Kidney (tissue), 14 donors: ENCODE measurements around the gene SEC24C. TPM values are rescaled to one million over a fixed set of nuclear protein-coding genes. Genes with fewer than 3 reads are reported as not detected.
A peak's percentile ranks its signal among the peaks of the same experiment; 100 is the strongest.

ENCODE experiments used
- DNase-seq, 5 donors: peaks; one replicate each; pipeline ENCODE4 v3.0.0-alpha.2; 2013 to 2020
- FAIRE-seq: peaks from 2 replicates; lab custom pipeline; 2012; peaks lifted over from hg19 to GRCh38; lab: Jason Lieb, UNC
- H3K27ac ChIP-seq, 2 donors: one replicate each; pipeline ENCODE4 v1.7.0; 2013; ENCODE audit warnings: low read depth in 2 of 2, low read length in 2 of 2, inconsistent platforms in 1 of 2
- H3K27me3 ChIP-seq: one replicate; pipeline ENCODE4 v1.7.1; 2013; ENCODE audit warnings: low read length, inconsistent platforms; ENCODE audit not compliant: control insufficient read depth, insufficient read depth
- H3K36me3 ChIP-seq, 3 donors: one replicate each; pipeline versions ENCODE4 v1.7.0 to v1.7.1; 2013; ENCODE audit warnings: low read length in 3 of 3, control low read depth in 1 of 3, inconsistent platforms in 1 of 3; ENCODE audit not compliant: insufficient read depth in 3 of 3, control insufficient read depth in 2 of 3
- H3K4me1 ChIP-seq, 3 donors: one replicate each; pipeline versions ENCODE4 v1.7.0 to v1.7.1; 2013; ENCODE audit warnings: low read length in 3 of 3, inconsistent platforms in 1 of 3, low read depth in 1 of 3; ENCODE audit not compliant: control insufficient read depth in 2 of 3, insufficient read depth in 2 of 3
- H3K4me3 ChIP-seq, 3 donors: one replicate each; pipeline versions ENCODE4 v1.7.0 to v1.8.1; 2013; ENCODE audit warnings: low read length in 3 of 3, control low read depth in 1 of 3, inconsistent platforms in 1 of 3
- H3K9ac ChIP-seq, 3 donors: one replicate each; pipeline versions ENCODE4 v1.7.0 to v1.7.1; 2013; ENCODE audit warnings: low read length in 3 of 3, control low read depth in 1 of 3, inconsistent platforms in 1 of 3
- H3K9me3 ChIP-seq, 3 donors: one replicate each; pipeline versions ENCODE4 v1.7.0 to v1.7.1; 2013; ENCODE audit warnings: low read length in 3 of 3, control low read depth in 1 of 3, inconsistent platforms in 1 of 3; ENCODE audit not compliant: control insufficient read depth in 2 of 3, insufficient read depth in 1 of 3
- intact Hi-C: fragments of 100-400 bp; cut with DNase I; formaldehyde crosslinking; loops from one replicate; pipeline ENCODE4 v1.11.1; 2022
- polyA plus RNA-seq: library from polyadenylated mRNA; stranded (reverse); fragments of 350-450 nt; fragmentation: Illumina TruSeq; extraction: RNeasy Lipid Tissue Mini Kit (QIAGEN cat#74804); gene quantifications from one replicate; pipeline ENCODE4 v1.2.3, GENCODE V29; 2014; ENCODE audit warnings: low read depth, low replicate concordance; ENCODE audit not compliant: insufficient read depth
- total RNA-seq: library from RNA; stranded (reverse); fragmentation: NEBNext Ultra II Directional; extraction: Animal tissue kit (Norgen Biotek cat#: 25700); gene quantifications from one replicate; pipeline ENCODE4 v1.2.1, GENCODE V29; 2021
- TF ChIP-seq, protein P1 (sequence below): IDR thresholded peaks from 3 replicates; pipeline ENCODE4 v1.5.1; 2012; ENCODE audit warnings: mild to moderate bottlenecking, moderate library complexity, borderline replicate concordance; ENCODE audit not compliant: insufficient read depth; ENCODE audit errors: extremely low read depth
- donor health status: control.
- donor health status: control.
- donor health status: control.
- donor health status: control.
- donor health status: control.
- donor health status: DM: yes; HTN: yes; CAD: no.
- donor health status: Normal renal cell carcinoma (clear cell type).

SEC24C gene
- total and polyA plus RNA-seq, 2 donors from 2014 or later, result 39.2 to 66.9 TPM

DNA sequence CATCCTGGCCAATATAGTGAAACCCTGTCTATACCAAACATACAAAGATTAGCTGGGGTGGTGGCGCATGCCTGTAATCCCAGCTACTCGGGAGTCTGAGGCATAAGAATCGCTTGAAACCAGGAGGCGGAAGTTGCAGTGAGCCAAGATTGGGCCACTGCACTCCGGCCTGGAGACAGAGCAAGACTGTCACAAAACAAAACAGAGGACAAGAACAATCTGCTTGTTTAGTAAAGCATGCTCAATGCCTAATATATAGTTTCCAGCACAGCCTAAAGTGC is 1.8 kb upstream of the SEC24C start:
- no peak overlapping the region for H3K27ac ChIP-seq

DNA sequence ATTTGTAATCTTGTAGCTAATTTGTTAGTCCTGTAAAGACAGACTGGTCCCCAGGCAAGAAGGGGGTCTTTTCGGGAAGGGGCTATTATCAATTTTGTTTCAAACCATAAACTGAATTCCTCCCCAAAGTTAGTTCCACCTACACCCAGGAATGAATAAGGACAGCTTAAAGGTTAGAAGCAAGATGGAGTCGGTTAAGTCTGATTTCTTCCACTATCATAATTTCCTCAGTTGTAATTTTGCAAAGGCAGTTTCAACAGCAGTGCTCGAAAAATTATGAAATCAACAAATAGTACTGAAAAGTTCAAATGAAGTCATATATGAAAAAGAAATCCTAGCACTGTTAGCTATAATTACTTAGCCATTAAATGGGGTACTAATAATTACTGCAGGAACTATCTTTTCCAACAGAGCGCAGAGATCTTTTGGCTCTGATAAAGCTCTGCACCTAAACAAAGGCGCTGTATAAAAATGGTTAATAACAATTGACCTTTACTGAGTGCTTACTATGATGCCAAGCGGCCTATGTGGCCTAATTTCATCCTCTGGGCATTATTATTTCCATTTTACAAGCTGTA is 756 bp upstream of the SEC24C start:
- H3K4me3 ChIP-seq, result peak overlapping the region; percentile 89 to 98 (median 90)
- FAIRE-seq (no peak), DNase-seq (peak in 1 of 5 donors; percentile 13)
- H3K27ac ChIP-seq, result peak overlapping the region; percentile 95 to 96
- peaks cover 0 to 2% (median 0%) of the 10 kb centered on the region in 3 donors for H3K36me3 ChIP-seq
- TF ChIP-seq, protein P1, sequence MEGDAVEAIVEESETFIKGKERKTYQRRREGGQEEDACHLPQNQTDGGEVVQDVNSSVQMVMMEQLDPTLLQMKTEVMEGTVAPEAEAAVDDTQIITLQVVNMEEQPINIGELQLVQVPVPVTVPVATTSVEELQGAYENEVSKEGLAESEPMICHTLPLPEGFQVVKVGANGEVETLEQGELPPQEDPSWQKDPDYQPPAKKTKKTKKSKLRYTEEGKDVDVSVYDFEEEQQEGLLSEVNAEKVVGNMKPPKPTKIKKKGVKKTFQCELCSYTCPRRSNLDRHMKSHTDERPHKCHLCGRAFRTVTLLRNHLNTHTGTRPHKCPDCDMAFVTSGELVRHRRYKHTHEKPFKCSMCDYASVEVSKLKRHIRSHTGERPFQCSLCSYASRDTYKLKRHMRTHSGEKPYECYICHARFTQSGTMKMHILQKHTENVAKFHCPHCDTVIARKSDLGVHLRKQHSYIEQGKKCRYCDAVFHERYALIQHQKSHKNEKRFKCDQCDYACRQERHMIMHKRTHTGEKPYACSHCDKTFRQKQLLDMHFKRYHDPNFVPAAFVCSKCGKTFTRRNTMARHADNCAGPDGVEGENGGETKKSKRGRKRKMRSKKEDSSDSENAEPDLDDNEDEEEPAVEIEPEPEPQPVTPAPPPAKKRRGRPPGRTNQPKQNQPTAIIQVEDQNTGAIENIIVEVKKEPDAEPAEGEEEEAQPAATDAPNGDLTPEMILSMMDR, result no peak
- peak overlapping the region; percentile 88 to 99 (median 98) for H3K9ac ChIP-seq
- intact Hi-C loops, result no loop called here
- no peaks in the 10 kb centered on the region for H3K27me3 ChIP-seq
- H3K9me3 ChIP-seq, result no peaks in the 10 kb centered on the region
- H3K4me1 ChIP-seq, result peaks cover 6 to 9% (median 8%) of the 10 kb centered on the region in 3 donors

More for the DNA sequence above, 1.8 kb upstream of the SEC24C start:
- Histone ChIP-seq H3K4me3 (no peak overlapping the region), H3K36me3 (no peaks in the 10 kb centered on the region), H3K4me1 (peaks cover 6 to 9% (median 8%) of the 10 kb centered on the region in 3 donors), H3K27me3 (no peaks in the 10 kb centered on the region), H3K9ac (no peak overlapping the region), H3K9me3 (no peaks in the 10 kb centered on the region)
- TF ChIP-seq, protein P1, result no peak
- FAIRE-seq, result no peak
- DNase-seq, result no peak
- intact Hi-C loops, result no loop called here

DNA sequence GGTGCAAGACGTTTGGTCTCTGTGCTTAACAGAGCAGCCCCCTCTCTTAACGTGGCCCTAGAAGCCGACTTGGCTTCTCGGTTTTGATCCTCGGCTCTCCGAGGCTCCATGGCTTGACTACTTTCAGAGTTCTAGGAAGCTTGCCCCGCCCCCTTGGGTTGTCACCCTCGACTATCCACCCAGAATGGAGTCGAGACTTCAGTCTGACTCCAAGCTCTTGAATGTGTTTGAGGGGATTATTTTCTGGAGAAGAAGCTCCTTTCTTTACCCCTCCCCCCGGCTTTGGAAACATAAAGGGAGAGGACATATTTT is 448 bp downstream of the SEC24C start:
- TF ChIP-seq, protein P1, result no peak
- DNase-seq (peak in 1 of 5 donors; percentile 86), FAIRE-seq (no peak)
- Histone ChIP-seq H3K36me3 (peaks cover 2 to 6% (median 4%) of the 10 kb centered on the region in 3 donors), H3K27ac (peak overlapping the region; percentile 95 to 96), H3K9ac (peak overlapping the region; percentile 88 to 99 (median 98)), H3K9me3 (no peaks in the 10 kb centered on the region), H3K4me3 (peak overlapping the region; percentile 89 to 98 (median 90)), H3K4me1 (peaks cover 6 to 9% (median 9%) of the 10 kb centered on the region in 3 donors), H3K27me3 (no peaks in the 10 kb centered on the region)
- intact Hi-C loops, result no loop called here

DNA sequence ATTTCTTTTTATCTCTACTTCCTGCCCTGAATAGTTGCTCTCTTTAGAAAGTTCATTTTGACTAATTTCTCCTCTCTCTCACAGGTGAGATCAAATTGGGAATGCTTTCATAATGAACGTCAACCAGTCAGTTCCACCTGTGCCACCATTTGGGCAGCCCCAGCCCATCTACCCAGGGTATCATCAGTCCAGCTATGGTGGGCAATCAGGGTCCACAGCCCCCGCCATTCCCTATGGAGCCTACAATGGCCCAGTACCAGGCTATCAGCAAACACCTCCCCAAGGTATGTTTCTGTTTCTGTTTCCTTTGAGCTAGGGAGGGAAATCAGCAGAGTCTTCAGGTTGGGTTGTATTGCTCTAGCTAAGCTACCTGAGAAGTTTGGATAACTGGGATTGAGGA is 2.5 kb downstream of the SEC24C start:
- DNase-seq (no peak), FAIRE-seq (no peak)
- Histone ChIP-seq H3K9me3 (no peaks in the 10 kb centered on the region), H3K36me3 (peaks cover 4 to 13% (median 12%) of the 10 kb centered on the region in 3 donors), H3K27me3 (no peaks in the 10 kb centered on the region), H3K9ac (no peak overlapping the region), H3K27ac (no peak overlapping the region), H3K4me3 (no peak overlapping the region), H3K4me1 (peaks cover 6 to 11% (median 9%) of the 10 kb centered on the region in 3 donors)
- TF ChIP-seq, protein P1, result no peak
- intact Hi-C loops, result no loop called here
